Common myeloid progenitor, CD34-positive (primary cell): ENCODE results near the gene RALGPS2.
"Not testable (repeated sequence)": the region's sequence is repeated elsewhere in the genome, so short reads cannot be mapped to it uniquely, and the experiment has no call there.

Experiments used
- CTCF ChIA-PET: fragments of 350-600 bp; sonication (Branson Sonifier 250); formaldehyde crosslinking; loops from one replicate; lab custom pipeline; 2021; ENCODE audit warnings: antibody characterized with exemption; lab: Charles Lee
- POLR2A ChIA-PET: fragments of 350-600 bp; sonication (Branson Sonifier 250); formaldehyde crosslinking; loops from one replicate; lab custom pipeline; 2021; ENCODE audit warnings: antibody characterized with exemption; lab: Charles Lee
- DNase-seq, 3 donors: peaks; one replicate each; pipeline versions ENCODE4 v3.0.0 to v3.0.0-alpha.2; 2013
- H3K27ac ChIP-seq, 2 experiments: 1 replicate in 1 of 2; 2 replicates in 1 of 2; pipeline ENCODE4 v1.7.0; 2013; ENCODE audit warnings: inconsistent platforms in 2 of 2, low read length in 2 of 2, mild to moderate bottlenecking in 2 of 2, low read depth in 1 of 2, moderate library complexity in 1 of 2; ENCODE audit not compliant: severe bottlenecking in 2 of 2, insufficient read depth in 1 of 2, poor library complexity in 1 of 2
- H3K27me3 ChIP-seq, 5 experiments: replicated peaks in 2 of 5; 1 replicate in 3 of 5; 2 replicates in 2 of 5; pipeline versions ENCODE4 v1.6.1 to v1.7.0; 2013; ENCODE audit warnings: low read length in 4 of 5, mild to moderate bottlenecking in 2 of 5, moderate library complexity in 2 of 5, inconsistent platforms in 1 of 5; ENCODE audit not compliant: insufficient read depth in 5 of 5, control insufficient read depth in 4 of 5
- H3K36me3 ChIP-seq, 4 experiments: 1 replicate in 2 of 4; 2 replicates in 2 of 4; pipeline versions ENCODE4 v1.6.1 to v1.7.0; 2013; ENCODE audit warnings: low read length in 3 of 4, control low read depth in 1 of 4, mild to moderate bottlenecking in 1 of 4; ENCODE audit not compliant: control insufficient read depth in 4 of 4, insufficient read depth in 4 of 4
- H3K4me1 ChIP-seq, 4 experiments: 1 replicate in 3 of 4; 2 replicates in 1 of 4; pipeline versions ENCODE4 v1.6.1 to v1.7.1; 2013; ENCODE audit warnings: low read length in 3 of 4, mild to moderate bottlenecking in 3 of 4, control low read depth in 1 of 4, inconsistent platforms in 1 of 4, moderate library complexity in 1 of 4; ENCODE audit not compliant: control insufficient read depth in 4 of 4, insufficient read depth in 4 of 4; ENCODE audit errors: control extremely low read depth in 1 of 4
- H3K4me3 ChIP-seq, 7 experiments: 1 replicate in 4 of 7; 2 replicates in 3 of 7; pipeline versions ENCODE4 v1.5.1 to v1.7.0; 2013; ENCODE audit warnings: mild to moderate bottlenecking in 7 of 7, low read length in 6 of 7, moderate library complexity in 6 of 7, inconsistent platforms in 2 of 7, low read depth in 2 of 7, control low read depth in 1 of 7; ENCODE audit not compliant: insufficient read depth in 4 of 7, control insufficient read depth in 1 of 7; ENCODE audit errors: extremely low read depth in 1 of 7
- H3K9me3 ChIP-seq, 5 experiments: 1 replicate in 4 of 5; 2 replicates in 1 of 5; pipeline versions ENCODE4 v1.6.1 to v1.7.1; 2013; ENCODE audit warnings: low read length in 4 of 5, mild to moderate bottlenecking in 2 of 5, inconsistent platforms in 1 of 5, low read depth in 1 of 5, moderate library complexity in 1 of 5; ENCODE audit not compliant: control insufficient read depth in 4 of 5, insufficient read depth in 2 of 5; ENCODE audit errors: control extremely low read depth in 1 of 5
- WGBS: methylation state at CpG from one replicate; pipeline ENCODE4 v1.1.5; 2013; ENCODE audit not compliant: insufficient coverage; 5-methylcytosine and 5-hydroxymethylcytosine counted together

The RALGPS2 gene

DNA sequence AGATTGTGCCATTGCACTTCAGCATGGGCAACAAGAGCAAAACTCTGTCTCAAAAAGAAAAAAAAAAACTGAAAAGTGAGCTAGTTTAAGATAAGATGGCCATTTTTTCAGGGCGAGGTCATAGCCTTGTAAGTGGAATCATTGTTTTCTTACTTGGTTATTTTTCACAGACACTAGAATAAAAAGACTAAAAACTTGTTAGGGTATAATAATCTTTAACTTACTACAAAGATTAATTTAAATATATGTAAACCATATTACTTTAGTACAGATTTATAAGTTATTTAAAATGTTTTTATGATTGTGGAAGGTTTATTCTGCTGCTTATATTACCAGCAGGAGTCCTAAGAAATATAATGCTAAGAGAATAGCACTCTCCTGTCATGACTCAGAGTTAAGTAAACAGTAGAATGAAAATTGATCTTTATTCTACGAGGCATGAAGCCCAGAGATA, 122.4 kb downstream of the RALGPS2 start:
- Histone ChIP-seq H3K4me1 (no peaks in the 10 kb centered on the region), H3K27me3 (no peaks in the 10 kb centered on the region), H3K4me3 (no peak overlapping the region), H3K36me3 (no peaks in the 10 kb centered on the region), H3K9me3 (no peaks in the 10 kb centered on the region), H3K27ac (no peak overlapping the region)
- no CpG with 5 or more reads among the region's 2 CpGs for WGBS
- CTCF ChIA-PET = interaction anchor here (1.2 kb wide), 1 partner anchor 41 kb away, joined by 3 read pairs; no protein-coding TSS in a partner anchor
- POLR2A ChIA-PET = no interaction called here
- DNase-seq = no peak

DNA sequence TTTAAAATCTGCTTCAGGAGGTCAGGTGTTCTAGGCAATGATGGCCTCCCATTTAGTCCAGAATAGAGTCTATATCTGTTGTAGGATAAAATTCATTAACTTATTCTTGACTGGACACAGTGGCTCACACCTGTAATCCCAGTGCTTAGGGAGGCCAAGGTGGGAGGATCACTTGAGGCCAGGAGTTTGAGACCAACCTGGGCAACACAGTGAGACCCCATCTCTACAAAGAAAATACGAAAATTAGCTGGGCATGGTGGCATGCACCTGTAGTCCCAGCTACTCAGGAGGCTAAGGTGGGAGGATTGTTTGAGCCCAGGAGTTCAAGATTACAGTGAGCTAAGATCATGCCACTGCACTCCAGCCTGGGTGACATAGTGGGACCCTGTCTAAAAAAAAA, 122.9 kb downstream of the RALGPS2 start:
- H3K36me3 ChIP-seq, DNase-seq, H3K27me3 ChIP-seq, H3K4me1 ChIP-seq, H3K4me3 ChIP-seq, H3K27ac ChIP-seq, H3K9me3 ChIP-seq, POLR2A ChIA-PET: not testable (repeated sequence)
- WGBS = no CpG with 5 or more reads among the region's 1 CpG
- CTCF ChIA-PET = interaction anchor here (1.2 kb wide), 1 partner anchor 40 kb away, joined by 3 read pairs; no protein-coding TSS in a partner anchor

DNA sequence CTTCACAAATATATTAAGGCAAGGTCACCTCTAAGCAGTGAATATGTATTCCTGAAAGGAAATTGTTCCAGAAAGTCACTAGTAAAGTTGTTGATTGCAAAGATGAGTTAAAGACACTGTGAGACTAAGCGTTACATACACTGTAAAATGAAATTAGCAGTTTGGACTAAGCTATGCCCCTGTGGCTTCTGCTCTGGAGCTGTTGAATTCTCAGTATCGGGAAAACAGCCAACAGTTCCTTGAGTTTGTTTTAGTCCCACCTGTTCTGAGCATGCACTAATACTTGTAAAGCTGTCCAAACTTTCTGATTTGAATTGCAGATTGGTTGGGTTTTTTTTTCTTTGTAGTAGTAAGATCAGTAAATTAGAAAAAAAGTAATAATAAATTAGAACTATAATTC, 124.9 kb downstream of the RALGPS2 start:
- 100% methylated on average over 1 of the region's 2 CpGs for WGBS
- Histone ChIP-seq H3K36me3 (peaks cover 0 to 2% (median 0%) of the 10 kb centered on the region in 4 experiments), H3K4me3 (no peak overlapping the region), H3K27me3 (no peaks in the 10 kb centered on the region), H3K4me1 (no peaks in the 10 kb centered on the region), H3K9me3 (no peaks in the 10 kb centered on the region), H3K27ac (no peak overlapping the region)
- POLR2A ChIA-PET = interaction anchor here (0.6 kb wide), 1 partner anchor 40 kb away, joined by 3 read pairs; no protein-coding TSS in a partner anchor
- DNase-seq = no peak
- CTCF ChIA-PET = no interaction called here

- H3K4me3 ChIP-seq = no peak overlapping the region
- no peak overlapping the region for H3K27ac ChIP-seq
- peaks cover 0 to 2% (median under 1%) of the 10 kb centered on the region in 4 experiments for H3K36me3 ChIP-seq
- no CpG with 5 or more reads among the region's 2 CpGs for WGBS
- H3K9me3 ChIP-seq = no peaks in the 10 kb centered on the region
- no peaks in the 10 kb centered on the region for H3K4me1 ChIP-seq
- no peaks in the 10 kb centered on the region for H3K27me3 ChIP-seq
- CTCF ChIA-PET = no interaction called here
- POLR2A ChIA-PET = no interaction called here
- DNase-seq = no peak
Observed at GRCh38 chr1:178857126-178857525, 132.1 kb downstream of the RALGPS2 start.

GRCh38 chr1:178862416-178862815, 137.4 kb downstream of the RALGPS2 start:
- Histone ChIP-seq H3K4me3 (no peak overlapping the region), H3K9me3 (no peaks in the 10 kb centered on the region), H3K36me3 (no peaks in the 10 kb centered on the region), H3K27ac (no peak overlapping the region), H3K27me3 (no peaks in the 10 kb centered on the region), H3K4me1 (peaks cover 0 to 3% (median 0%) of the 10 kb centered on the region in 4 experiments)
- 100% methylated on average over 1 of the region's 3 CpGs for WGBS
- DNase-seq = no peak
- CTCF ChIA-PET = no interaction called here
- POLR2A ChIA-PET = no interaction called here

DNA sequence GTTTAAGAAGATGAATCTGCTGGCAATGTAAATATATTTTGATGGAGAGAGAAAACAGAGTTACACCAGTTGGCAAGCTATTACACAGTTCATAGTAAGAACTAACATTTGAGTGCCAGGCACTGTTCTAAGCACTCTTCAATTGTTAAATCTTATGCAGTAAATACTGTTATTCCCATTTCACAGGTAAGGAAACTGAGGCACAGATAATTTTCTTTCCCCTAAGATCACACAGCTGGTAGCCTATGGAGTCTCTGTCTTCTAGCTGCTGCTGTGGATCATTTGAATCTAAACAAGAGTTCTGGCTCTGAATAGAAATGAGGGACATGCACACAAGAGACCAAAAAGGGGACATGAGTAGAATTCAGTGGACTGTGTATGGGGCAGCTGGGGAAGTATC, 137.8 kb downstream of the RALGPS2 start:
- Histone ChIP-seq H3K9me3 (no peaks in the 10 kb centered on the region), H3K36me3 (no peaks in the 10 kb centered on the region), H3K4me1 (peaks cover 0 to 3% (median 0%) of the 10 kb centered on the region in 4 experiments), H3K27me3 (no peaks in the 10 kb centered on the region), H3K27ac (no peak overlapping the region), H3K4me3 (no peak overlapping the region)
- ChIA-PET POLR2A (no interaction called here), CTCF (no interaction called here)
- DNase-seq = no peak

GRCh38 chr1:178864326-178864725, 139.3 kb downstream of the RALGPS2 start:
- Histone ChIP-seq H3K36me3 (no peaks in the 10 kb centered on the region), H3K4me3 (no peak overlapping the region), H3K4me1 (peaks cover 0 to 3% (median 0%) of the 10 kb centered on the region in 4 experiments), H3K27ac (no peak overlapping the region), H3K27me3 (no peaks in the 10 kb centered on the region), H3K9me3 (no peaks in the 10 kb centered on the region)
- 100% methylated on average over 3 of the region's 6 CpGs for WGBS
- DNase-seq = no peak
- ChIA-PET CTCF (no interaction called here), POLR2A (no interaction called here)
